GM12874 (cell line): Measurements from ENCODE around the gene CDH3.

Source experiments
- TF ChIP-seq, protein P1 (sequence below): IDR thresholded peaks from 2 replicates; pipeline ENCODE4 v1.5.1; 2011; ENCODE audit warnings: low read depth, mild to moderate bottlenecking, control low read depth, low read length, moderate library complexity; ENCODE audit not compliant: insufficient read depth

CDH3 gene

DNA sequence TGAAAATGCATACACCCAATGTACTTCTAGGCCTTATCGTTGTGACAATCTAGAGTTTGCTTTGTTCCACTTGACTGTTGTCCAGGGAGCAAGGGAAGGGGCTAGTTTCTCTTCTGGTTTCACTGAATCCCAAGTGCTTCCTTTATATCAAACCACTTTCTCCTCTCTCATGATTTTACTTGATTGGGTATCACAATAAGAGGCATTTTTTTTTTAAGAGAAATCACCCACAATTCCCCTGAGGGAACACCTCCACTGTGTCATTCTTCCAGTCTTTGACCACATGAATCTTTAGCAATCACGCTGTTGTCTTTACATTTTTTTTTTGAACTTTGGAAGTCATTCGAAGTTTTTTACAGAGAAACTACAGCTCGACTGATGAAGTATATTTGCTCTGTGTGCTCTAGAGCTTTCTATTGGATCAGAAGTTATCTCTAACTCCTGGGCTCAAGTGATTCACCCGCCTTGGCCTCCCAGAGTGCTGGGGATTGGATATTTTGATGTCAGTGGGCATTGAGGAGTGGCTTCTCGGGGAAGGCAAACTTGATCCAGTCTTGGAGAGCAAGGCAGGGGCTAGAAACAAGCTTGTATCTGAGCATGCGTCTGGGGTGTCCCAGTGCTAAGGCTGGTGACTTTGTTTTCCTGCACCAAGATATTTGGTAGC is 95.0 kb downstream of the CDH3 start:
- TF ChIP-seq, protein P1, sequence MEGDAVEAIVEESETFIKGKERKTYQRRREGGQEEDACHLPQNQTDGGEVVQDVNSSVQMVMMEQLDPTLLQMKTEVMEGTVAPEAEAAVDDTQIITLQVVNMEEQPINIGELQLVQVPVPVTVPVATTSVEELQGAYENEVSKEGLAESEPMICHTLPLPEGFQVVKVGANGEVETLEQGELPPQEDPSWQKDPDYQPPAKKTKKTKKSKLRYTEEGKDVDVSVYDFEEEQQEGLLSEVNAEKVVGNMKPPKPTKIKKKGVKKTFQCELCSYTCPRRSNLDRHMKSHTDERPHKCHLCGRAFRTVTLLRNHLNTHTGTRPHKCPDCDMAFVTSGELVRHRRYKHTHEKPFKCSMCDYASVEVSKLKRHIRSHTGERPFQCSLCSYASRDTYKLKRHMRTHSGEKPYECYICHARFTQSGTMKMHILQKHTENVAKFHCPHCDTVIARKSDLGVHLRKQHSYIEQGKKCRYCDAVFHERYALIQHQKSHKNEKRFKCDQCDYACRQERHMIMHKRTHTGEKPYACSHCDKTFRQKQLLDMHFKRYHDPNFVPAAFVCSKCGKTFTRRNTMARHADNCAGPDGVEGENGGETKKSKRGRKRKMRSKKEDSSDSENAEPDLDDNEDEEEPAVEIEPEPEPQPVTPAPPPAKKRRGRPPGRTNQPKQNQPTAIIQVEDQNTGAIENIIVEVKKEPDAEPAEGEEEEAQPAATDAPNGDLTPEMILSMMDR = no peak

DNA sequence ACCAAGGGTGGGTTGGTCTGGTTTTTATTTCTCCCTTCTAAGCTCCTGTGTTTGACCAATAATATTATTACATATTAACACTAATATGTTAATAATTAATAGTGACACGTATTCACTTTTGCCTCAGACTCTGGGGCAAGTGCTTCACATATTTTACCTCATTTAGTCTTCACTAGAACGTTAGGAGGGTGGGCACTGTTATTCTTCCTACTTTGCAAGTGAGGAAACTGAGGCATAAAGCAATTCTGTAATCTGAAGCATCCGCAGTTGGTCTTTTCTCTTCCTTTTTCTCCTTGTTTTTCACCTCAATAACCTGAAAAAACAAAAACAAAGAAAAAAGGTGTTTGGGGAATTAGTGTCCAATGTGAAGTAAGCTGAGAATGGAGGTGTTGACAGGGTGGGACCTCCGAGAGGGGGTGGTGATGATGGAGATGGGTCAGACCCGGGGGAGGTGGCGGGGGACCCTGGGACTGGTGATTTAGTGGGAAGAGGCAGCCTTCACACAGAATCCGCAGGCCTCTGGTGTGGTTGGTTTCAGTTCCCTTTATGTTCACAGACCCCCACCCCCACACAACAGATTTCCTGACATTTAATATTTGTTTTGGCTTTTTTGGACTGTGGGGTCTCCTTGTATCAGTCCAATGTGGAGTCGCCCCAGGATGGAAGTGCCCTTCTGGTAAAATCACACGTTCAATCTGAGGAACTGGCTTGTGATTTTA is 95.7 kb downstream of the CDH3 start:
- TF ChIP-seq, protein P1 = no peak

DNA sequence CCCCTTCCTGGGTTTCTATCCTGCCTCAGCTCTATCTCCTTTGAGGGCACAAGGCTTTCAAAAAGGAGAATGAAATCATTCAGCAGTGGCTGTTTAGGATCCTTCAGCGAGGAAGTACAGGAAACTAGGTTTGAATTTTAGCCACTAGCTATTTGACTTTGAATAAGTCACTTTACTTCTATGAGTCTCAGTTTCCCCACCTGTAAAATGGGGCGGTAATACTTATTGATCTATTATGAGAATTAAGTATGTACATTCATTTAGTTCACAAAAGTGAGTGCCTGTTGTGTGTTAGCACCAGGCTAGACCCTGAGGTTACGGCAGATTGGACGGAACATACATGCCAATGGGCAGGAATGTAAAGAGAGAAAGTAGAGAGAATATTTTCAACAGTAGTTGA is 98.6 kb downstream of the CDH3 start:
- TF ChIP-seq, protein P1 = no peak

DNA sequence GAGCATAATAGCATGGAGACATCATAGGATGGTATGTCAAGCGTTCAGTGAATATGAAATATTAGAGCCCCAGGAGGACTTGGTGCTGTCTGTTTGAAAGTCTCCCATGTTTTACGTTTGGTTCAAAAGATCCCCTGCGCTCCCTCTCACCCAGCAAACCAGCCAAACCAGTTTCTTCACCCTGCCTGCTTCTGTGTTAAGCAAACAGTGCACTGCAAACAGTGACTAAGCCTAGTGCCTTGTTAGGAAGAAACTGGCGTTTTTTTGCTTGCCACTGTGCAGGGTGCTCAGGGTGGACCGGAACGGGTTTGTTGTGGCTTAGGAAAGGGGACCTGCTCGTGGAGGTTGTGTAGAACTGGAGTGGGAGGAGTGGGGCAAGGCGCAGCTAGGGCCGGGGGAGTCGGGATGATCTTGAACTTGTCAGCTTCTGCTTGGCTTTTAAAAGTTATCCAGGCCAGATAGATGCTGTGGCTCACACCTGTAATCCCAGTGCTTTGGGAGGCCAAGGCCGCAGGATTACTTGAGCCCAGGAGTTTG is 99.7 kb downstream of the CDH3 start:
- TF ChIP-seq, protein P1 = no peak

DNA sequence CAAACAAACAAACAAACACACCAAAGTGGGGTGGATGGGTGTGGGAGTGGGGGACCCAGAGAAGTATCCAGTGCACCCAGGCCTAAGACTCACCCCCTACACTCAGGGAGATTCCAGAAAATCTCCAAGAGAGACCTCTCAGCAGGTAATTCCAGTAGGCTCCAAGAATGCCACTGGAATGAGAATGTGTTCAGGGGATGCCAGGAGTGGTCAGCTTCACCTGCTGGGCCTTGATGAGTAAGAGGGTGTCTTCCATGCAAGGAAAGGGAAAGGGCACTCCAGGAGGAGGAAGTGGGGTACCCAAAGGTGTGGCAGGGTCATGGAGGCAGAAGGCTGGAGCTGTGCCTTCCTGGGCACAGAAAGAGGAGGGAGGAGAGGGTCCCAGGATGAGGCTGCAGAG is 101.8 kb downstream of the CDH3 start:
- TF ChIP-seq, protein P1 = no peak

DNA sequence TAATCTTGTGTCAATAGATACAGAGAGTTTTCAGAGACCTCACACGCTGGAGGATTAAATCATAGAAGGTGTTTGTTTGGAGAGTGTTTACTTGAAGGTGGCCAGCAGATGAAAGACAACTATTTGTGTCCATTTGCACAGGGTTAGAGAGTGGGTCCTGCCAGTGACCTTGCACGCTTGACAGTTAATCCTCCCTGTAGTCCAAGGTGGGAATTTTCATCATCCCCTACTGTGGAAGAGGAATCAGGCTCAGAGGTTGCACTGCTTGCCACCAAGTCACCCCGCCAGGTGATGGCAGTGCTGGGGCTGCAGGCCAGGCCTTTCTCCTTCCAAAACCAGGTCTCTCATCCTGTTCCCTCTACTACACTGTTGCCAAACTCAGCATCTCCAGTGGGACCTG is 104.3 kb downstream of the CDH3 start:
- TF ChIP-seq, protein P1 = peak; percentile 38; the same call in 1 of the 2 replicates
